ENCODE data around the gene CLC. TPM values are rescaled to one million over a fixed set of nuclear protein-coding genes. Genes with fewer than 3 reads are reported as not detected.

Gene CLC
- total RNA-seq, 1 donor from 2014 or later: not detected

DNA sequence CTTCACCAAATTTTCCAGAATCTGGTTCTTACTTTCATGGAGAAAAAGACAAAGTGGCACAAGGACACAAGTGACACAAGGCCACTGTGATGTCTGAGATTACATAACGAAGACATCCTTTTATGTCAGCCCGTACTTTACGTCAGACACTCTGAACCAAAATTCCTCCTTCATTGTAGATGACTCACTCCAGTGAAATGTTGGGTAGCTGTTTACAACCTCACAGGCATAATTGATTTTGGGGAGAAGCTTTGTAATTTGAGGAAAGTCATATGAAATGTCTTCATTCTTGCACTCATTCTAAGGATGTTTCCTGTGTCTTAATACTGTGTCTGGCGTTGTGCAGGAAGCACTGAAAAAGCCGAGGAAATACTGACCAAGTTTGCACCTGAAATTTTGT, 53.6 kb downstream of the CLC start:
- H3K27ac ChIP-seq: no peak overlapping the region
- no peaks in the 10 kb centered on the region for H3K9me3 ChIP-seq
- intact Hi-C loops (cut with DNase I): no loop called here
- H3K27me3 ChIP-seq: no peaks in the 10 kb centered on the region
- no peak for DNase-seq (ENCODE audit: low spot score in 2 of 2)
- no peak overlapping the region for H3K4me3 ChIP-seq
- no peaks in the 10 kb centered on the region for H3K4me1 ChIP-seq
- no peaks in the 10 kb centered on the region for H3K36me3 ChIP-seq
- TF ChIP-seq CTCF (IDR thresholded peaks at IDR 0.05): no peak

DNA sequence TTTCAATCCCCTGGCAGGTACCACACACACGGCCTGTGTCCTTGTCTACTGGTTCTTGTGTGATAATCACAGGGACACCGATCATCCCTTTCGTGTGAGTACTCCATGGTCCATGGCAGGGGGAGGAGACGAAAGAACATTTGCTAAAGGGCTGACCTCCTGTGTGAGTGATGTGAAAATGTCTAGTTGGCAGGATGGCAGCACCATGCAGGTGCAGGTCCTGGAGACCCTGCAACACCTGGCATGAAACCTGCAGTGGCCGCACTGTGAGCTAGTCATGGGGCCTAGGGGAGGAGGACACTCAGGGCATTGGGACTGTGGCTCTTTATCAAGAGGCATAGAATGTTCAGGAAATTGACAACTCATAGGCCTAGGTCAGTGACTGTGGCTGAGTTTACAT, 56.4 kb downstream of the CLC start:
- Histone ChIP-seq H3K27me3 (no peaks in the 10 kb centered on the region), H3K9me3 (no peaks in the 10 kb centered on the region), H3K4me3 (no peak overlapping the region), H3K4me1 (no peaks in the 10 kb centered on the region), H3K27ac (no peak overlapping the region), H3K36me3 (no peaks in the 10 kb centered on the region)
- TF ChIP-seq CTCF (IDR thresholded peaks at IDR 0.05): no peak
- DNase-seq (ENCODE audit: low spot score in 2 of 2): no peak
- intact Hi-C loops (cut with DNase I): no loop called here

Other genes with a start within 250 kb of the CLC start
- not detected for gene DLL3, start 239.1 kb downstream of the CLC start, total RNA-seq
- not detected for gene SELENOV, start 222.9 kb downstream of the CLC start, total RNA-seq
- not detected for gene EID2B, start 205.2 kb downstream of the CLC start, total RNA-seq
- 11.8 TPM for gene EID2, start 197.9 kb downstream of the CLC start, total RNA-seq
- not detected for gene LGALS13, start 135.5 kb downstream of the CLC start, total RNA-seq
- gene LGALS16, start 82.1 kb downstream of the CLC start, total RNA-seq: not detected
- gene LGALS14, start 33.5 kb downstream of the CLC start, total RNA-seq: not detected
- gene LEUTX, start 40.8 kb upstream of the CLC start, total RNA-seq: not detected
- gene DYRK1B, start 96.1 kb upstream of the CLC start, total RNA-seq: 34.7 TPM
- gene FBL, start 108.3 kb upstream of the CLC start, total RNA-seq: 92.1 TPM
- gene FCGBP, start 196.6 kb upstream of the CLC start, total RNA-seq: 21.2 TPM
- gene PSMC4, start 233.1 kb upstream of the CLC start, total RNA-seq: 122 TPM